Gastrocnemius medialis (tissue), 4 donors: ENCODE data around the gene MARCHF2.

Source experiments
- CTCF ChIP-seq, 5 experiments: fragments of 450-650 bp in 3 of 5; fragments of 200-600 bp in 2 of 5; sonication (generic) in 2 of 5; IDR thresholded peaks in 4 of 5; conservative IDR thresholded peaks in 1 of 5; 1 replicate in 4 of 5; 2 replicates in 1 of 5; pipeline ENCODE4 v1.5.1; 2016 to 2019; ENCODE audit warnings: antibody characterized with exemption in 5 of 5, mild to moderate bottlenecking in 3 of 5, moderate library complexity in 3 of 5
- POLR2A ChIP-seq, 2 donors: fragments of 450-650 bp; IDR thresholded peaks; one replicate each; pipeline ENCODE4 v1.6.1; 2017; ENCODE audit warnings: antibody characterized with exemption in 2 of 2, mild to moderate bottlenecking in 2 of 2, moderate library complexity in 2 of 2

GRCh38 chr19:8476524-8476923, 63.4 kb downstream of the MARCHF2 start:
- no peak for TF ChIP-seq CTCF (IDR thresholded peaks at IDR 0.05 in 4 of 5, conservative IDR thresholded peaks at IDR 0.05 in 1 of 5)
- TF ChIP-seq POLR2A (IDR thresholded peaks at IDR 0.05) = no peak
